Tibial nerve (tissue), 4 donors: ENCODE measurements around the gene WDR1.

Experiments
- CTCF ChIP-seq, 5 experiments: fragments of 200-600 bp in 3 of 5; fragments of 450-650 bp in 2 of 5; sonication (generic) in 3 of 5; IDR thresholded peaks; one replicate each; pipeline ENCODE4 v1.5.1; 2016 to 2019; ENCODE audit warnings: antibody characterized with exemption in 5 of 5, mild to moderate bottlenecking in 3 of 5, moderate library complexity in 2 of 5
- EP300 ChIP-seq, 2 donors: sonication (generic); formaldehyde crosslinking; IDR thresholded peaks; one replicate each; pipeline ENCODE4 v1.6.1; 2017; ENCODE audit warnings: antibody characterized with exemption in 2 of 2, mild to moderate bottlenecking in 1 of 2

GRCh38 chr4:10129196-10130177 lies 12.9 kb upstream of the WDR1 start:
- TF ChIP-seq CTCF (IDR thresholded peaks at IDR 0.05) = no peak
- TF ChIP-seq EP300 (IDR thresholded peaks at IDR 0.05) = no peak
